GM12873 (cell line): Measurements from ENCODE around the gene MEI1.

ENCODE experiments used
- TF ChIP-seq, protein P1 (sequence below): IDR thresholded peaks from 2 replicates; pipeline ENCODE4 v1.5.1; 2012; ENCODE audit warnings: low read depth, mild to moderate bottlenecking, moderate library complexity, low read length, control low read depth; ENCODE audit not compliant: insufficient read depth; ENCODE audit errors: missing control alignments

Gene MEI1

DNA sequence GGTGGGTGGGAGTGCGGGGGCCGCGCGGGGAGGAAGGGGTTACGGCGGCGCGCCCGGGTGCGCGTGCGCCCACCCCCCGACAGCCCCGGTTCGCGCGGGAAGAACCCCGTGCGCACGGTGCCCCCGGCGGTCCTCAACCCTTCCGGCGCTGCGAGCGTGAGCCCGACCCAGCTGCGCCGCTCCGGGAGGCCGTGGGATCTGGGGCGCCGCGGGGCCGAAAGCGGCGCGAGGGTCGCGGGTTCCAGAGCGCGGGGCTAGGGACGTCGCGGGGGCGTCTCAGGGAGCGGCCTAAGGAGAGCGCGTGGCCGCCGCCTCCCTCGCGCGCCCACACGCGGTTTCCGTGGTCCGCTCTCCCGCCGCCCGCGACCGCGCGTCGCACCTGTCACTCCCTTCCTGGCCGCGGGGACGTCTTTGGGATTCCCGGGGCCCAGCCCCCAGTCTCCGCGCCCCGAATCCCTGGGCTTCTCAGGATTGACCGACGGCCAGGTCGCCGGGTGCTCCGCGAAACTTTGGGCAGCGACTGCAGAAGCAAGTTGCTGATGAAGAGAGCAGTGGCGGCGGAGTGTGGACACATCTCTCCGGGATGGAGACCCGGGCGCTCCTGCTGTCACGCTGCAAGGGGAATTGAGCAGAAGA is 134.2 kb downstream of the MEI1 start:
- TF ChIP-seq, protein P1, sequence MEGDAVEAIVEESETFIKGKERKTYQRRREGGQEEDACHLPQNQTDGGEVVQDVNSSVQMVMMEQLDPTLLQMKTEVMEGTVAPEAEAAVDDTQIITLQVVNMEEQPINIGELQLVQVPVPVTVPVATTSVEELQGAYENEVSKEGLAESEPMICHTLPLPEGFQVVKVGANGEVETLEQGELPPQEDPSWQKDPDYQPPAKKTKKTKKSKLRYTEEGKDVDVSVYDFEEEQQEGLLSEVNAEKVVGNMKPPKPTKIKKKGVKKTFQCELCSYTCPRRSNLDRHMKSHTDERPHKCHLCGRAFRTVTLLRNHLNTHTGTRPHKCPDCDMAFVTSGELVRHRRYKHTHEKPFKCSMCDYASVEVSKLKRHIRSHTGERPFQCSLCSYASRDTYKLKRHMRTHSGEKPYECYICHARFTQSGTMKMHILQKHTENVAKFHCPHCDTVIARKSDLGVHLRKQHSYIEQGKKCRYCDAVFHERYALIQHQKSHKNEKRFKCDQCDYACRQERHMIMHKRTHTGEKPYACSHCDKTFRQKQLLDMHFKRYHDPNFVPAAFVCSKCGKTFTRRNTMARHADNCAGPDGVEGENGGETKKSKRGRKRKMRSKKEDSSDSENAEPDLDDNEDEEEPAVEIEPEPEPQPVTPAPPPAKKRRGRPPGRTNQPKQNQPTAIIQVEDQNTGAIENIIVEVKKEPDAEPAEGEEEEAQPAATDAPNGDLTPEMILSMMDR: no peak

DNA sequence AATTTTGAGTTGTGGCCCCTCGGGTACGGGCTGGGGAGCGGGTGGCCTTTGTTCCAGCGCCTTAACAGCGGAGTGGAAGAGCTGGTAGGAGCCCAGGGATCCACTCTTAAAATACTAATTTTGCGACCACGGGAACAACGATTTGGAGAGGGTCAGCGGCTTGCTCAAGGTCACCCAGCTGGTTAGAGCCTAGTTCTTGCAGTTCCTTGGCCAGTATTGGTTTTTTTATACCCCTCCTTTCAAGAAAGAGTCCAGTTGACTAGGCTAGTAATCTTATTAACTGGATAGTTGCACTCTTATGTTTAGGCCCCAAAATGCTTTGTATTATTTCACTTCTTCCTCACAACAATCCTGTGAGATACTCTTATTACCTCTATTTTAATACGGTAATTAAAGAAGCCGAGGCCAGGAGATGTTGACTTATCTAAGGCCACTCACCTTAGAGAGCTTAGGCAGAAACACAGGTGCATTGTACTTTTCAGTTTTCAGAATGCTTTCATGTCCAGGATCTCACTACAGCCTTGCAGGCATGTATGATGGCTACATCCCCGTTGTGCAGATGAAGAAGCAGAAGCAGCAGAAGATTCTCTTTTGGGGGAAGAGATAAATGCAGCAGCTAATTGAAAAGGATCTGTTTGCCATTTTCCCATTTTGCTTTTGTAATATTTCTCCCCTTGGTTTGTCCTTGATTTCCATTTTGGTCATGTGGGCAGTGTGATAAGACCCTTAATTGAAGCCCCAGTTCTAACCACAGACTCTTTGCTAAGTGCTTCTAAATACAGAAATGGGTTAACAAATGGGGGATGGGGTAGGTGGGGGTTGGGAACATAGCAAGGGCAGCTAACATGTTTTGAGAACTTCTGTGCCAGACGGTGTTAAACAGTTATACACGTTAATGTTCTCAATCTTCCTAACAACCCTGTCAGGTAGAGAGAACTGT is 135.0 kb downstream of the MEI1 start:
- TF ChIP-seq, protein P1: no peak

- TF ChIP-seq, protein P1: no peak
Observed at GRCh38 chr22:41836551-41836950, 137.2 kb downstream of the MEI1 start.

- TF ChIP-seq, protein P1: no peak
Observed at GRCh38 chr22:41838842-41839618, 139.7 kb downstream of the MEI1 start.

DNA sequence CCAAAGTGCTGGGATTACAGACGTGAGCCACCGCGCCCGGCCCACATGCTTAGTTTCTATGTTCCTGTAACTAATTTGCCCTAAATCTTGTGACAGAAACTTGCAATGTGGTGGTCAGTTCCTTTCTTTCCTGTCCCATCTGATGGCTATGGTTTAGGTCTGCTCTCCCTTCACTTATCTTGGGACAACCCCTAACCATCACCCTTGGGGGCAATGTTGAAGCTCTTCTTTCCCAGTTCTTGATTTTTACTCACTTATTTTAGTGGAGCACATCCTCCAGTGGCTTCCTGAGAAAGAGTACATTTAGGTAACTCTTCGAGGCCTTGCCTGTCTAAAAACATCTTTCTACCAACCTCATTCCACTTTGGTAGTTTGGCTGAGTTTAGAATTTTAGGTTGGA is 140.9 kb downstream of the MEI1 start:
- TF ChIP-seq, protein P1: no peak

DNA sequence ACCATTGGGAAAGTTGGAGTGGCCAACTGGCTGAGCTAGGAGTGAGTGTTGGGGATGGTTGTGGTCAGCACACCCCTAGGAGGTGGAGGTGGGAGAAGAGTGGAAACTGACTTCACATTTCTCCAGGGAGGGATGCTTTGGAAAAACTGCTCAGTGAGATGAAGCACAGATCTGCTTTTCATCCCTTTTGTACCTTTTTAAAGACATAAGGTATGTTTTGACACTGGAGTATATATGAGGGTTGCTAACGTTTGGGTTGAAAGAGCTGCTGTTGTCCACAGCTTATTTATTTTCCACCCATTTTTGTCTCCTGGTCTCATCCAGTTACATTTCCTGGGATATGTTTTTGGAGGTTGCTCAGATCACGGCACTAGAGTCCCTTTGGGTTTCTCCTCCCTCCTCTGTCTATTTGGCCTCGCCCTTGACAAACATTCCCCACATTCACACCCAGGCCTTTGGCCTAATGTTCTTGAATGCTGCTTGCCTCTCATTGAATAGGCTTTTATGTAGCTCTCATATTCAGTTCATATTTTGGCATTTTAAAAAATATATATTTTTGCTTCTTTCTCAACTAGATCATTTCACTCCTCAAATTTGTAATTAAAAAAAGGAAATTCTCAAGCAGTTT is 141.9 kb downstream of the MEI1 start:
- TF ChIP-seq, protein P1: no peak
